ENCODE results near the gene PABPN1L. TPM values are rescaled to one million over a fixed set of nuclear protein-coding genes. Genes with fewer than 3 reads are reported as not detected.
"Not testable (repeated sequence)": the region's sequence is repeated elsewhere in the genome, so short reads cannot be mapped to it uniquely, and the experiment has no call there.

The PABPN1L gene
- polyA plus RNA-seq, 3 donors, result 0.07 to 0.09 TPM; not detected in 1

- WGBS, 3 donors, result 66 to 75% (median 70%) methylated on average over 20 to 21 of the region's 21 CpGs
- no peak overlapping the region for H3K27ac ChIP-seq (ENCODE audit: low read depth, low read length)
Observed at GRCh38 chr16:88904676-88905365, 38.4 kb upstream of the PABPN1L start.

GRCh38 chr16:88903267-88903666 is 36.8 kb upstream of the PABPN1L start:
- WGBS, 3 donors, result 70 to 80% (median 71%) methylated on average over 14 of the region's 14 CpGs
- no peak overlapping the region for H3K27ac ChIP-seq (ENCODE audit: low read depth, low read length)

DNA sequence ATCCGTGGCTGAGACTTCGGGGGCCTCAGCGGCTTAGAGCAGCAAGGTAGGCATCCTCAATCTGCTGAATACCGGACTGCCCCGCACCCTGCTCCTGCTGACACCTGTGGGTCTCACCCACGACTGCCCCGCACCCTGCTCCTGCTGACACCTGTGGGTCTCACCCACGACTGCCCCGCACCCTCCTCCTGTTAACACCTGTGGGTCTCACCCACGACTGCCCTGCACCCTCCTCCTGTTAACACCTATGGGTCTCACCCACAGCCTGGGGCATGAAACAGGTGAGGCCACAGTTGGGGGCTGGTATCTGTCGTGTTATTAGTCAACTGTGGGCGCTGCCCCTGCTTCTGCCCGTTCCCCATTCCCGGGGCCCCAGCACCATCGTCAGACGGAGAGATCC is 36.3 kb upstream of the PABPN1L start:
- H3K27ac ChIP-seq (ENCODE audit: low read depth, low read length), result no peak overlapping the region
- WGBS, 3 donors, result 75 to 87% (median 86%) methylated on average over 16 of the region's 16 CpGs

DNA sequence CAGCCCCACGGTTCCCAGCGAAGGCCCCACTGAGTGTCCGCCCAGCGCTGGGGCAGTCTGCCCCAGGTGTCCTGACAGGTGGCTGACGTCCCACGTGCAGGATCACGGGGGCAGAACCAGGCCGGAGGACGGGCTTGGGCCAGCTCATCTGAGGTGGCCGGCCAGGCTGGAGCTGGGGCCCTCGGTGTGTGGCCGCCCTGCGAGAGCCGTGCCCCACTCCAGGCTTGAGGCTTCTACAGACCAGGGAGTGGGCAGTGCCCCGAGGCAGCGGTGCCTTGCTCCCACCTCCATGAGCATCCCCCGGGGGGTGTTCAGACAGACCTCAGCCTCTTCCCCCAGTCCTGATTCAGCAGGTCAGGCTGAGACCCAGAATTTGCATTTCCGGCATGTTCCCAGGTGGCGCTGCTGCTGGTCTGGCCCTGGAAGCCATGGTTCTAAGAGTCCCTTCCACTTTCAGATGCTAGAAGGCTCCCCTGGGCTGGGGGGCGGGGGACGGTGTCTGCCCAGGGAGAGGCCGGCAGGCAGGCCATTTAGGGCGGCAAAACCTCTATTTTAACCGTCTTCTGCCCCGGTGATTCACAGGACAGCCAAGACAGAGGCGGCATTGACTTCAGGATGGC is 35.4 kb upstream of the PABPN1L start:
- H3K27ac ChIP-seq (ENCODE audit: low read depth, low read length), result no peak overlapping the region
- WGBS, 3 donors, result 79 to 88% (median 80%) methylated on average over 26 of the region's 26 CpGs

- WGBS, 3 donors, result 87 to 93% (median 88%) methylated on average over 12 of the region's 12 CpGs
- H3K27ac ChIP-seq (ENCODE audit: low read depth, low read length), result no peak overlapping the region
Observed at GRCh38 chr16:88900662-88901052, 34.2 kb upstream of the PABPN1L start.

GRCh38 chr16:88899901-88900661 is 33.6 kb upstream of the PABPN1L start:
- WGBS, 3 donors, result 87 to 89% (median 88%) methylated on average over 40 to 41 of the region's 41 CpGs
- no peak overlapping the region for H3K27ac ChIP-seq (ENCODE audit: low read depth, low read length)

DNA sequence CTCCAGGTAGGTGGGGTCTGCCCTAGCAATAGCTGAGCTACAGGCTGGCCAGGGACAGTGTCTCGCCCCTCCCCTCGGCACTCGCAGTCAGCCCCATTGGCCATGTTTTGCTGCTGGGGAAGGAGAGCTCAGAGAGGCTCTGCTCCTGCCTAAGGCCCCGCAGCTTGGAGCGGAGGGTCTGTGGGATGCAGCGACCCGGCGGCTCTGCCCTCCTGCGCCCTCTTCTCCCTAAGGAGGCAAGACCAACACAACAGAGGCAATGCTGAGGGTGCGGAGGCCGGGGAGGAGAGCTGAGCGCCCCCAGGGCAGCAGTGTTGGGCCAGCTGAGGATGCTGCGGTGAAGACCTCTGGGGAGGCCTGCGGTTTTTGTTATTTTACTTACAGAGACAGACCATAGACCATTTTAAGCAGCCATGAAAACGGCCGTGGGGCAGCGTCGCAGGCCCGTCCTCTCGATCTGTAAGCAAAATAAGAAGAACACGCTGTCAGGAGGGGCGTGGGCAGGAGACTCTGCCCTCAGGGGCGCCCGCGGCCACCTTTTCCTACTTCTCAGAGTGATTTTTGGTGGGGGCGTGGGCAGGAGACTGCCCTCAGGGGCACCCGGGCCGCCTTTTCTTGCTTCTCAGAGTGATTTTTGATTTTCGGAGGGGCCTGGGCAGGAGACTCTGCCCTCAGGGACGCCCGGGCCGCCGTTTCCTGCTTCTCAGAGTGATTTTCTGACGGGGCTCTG is 31.4 kb upstream of the PABPN1L start:
- H3K27ac ChIP-seq (ENCODE audit: low read depth, low read length), result no peak overlapping the region
- 88 to 93% (median 90%) methylated on average over 34 of the region's 34 CpGs for WGBS, 3 donors

DNA sequence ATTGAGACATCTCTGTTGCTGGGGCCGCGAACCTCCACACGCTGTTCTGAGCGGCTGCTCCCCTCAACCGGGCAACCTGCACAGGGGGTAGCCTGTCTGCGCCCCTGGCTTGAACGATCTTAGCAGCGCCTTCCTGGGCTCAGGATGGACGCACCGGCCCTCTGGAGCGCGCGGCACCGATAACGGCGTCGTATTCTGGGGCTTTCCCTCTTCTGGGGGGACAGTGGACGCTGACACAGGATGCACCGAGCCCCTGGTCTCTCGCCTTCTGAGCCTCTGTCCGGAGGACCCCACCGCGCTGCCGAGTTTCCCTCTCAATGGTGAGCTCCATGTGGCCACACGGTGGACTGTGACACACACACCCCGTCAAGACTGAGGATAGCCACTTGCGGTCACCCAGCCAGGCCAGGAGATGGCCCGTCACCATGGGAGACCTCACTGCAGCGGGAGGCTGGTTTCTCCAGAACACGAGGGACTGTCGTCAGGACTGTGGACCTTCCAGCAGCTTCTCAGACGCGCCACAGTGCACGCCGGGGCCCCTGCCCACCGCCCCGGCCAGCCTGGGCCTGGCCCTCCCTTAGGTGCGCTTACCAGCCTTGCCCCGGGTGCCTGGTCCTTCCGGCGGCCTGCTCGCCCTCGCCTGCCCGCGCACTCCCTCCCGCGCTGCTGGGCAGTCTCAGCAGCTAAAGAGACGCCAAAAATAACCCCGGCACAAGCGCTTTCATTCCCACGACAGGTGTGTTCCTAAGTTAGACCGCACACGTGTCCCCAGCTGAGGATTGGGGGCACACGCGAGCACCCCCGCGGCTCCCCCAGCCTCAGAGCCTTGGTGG is 30.0 kb upstream of the PABPN1L start:
- WGBS, 3 donors, result 90 to 92% (median 92%) methylated on average over 43 to 57 of the region's 57 CpGs
- no peak overlapping the region for H3K27ac ChIP-seq (ENCODE audit: low read depth, low read length)

- H3K27ac ChIP-seq (ENCODE audit: low read depth, low read length), result no peak overlapping the region
- WGBS, 3 donors, result 94 to 95% (median 94%) methylated on average over 22 of the region's 22 CpGs
Observed at GRCh38 chr16:88895335-88895734, 28.9 kb upstream of the PABPN1L start.

- no peak overlapping the region for H3K27ac ChIP-seq (ENCODE audit: low read depth, low read length)
- WGBS, 3 donors, result 75 to 89% (median 83%) methylated on average over 21 of the region's 21 CpGs
Observed at GRCh38 chr16:88894681-88895300, 28.3 kb upstream of the PABPN1L start.

GRCh38 chr16:88894266-88894665 is 27.8 kb upstream of the PABPN1L start:
- 81 to 97% (median 94%) methylated on average over 4 to 5 of the region's 6 CpGs for WGBS, 3 donors
- H3K27ac ChIP-seq (ENCODE audit: low read depth, low read length), result not testable (repeated sequence)

DNA sequence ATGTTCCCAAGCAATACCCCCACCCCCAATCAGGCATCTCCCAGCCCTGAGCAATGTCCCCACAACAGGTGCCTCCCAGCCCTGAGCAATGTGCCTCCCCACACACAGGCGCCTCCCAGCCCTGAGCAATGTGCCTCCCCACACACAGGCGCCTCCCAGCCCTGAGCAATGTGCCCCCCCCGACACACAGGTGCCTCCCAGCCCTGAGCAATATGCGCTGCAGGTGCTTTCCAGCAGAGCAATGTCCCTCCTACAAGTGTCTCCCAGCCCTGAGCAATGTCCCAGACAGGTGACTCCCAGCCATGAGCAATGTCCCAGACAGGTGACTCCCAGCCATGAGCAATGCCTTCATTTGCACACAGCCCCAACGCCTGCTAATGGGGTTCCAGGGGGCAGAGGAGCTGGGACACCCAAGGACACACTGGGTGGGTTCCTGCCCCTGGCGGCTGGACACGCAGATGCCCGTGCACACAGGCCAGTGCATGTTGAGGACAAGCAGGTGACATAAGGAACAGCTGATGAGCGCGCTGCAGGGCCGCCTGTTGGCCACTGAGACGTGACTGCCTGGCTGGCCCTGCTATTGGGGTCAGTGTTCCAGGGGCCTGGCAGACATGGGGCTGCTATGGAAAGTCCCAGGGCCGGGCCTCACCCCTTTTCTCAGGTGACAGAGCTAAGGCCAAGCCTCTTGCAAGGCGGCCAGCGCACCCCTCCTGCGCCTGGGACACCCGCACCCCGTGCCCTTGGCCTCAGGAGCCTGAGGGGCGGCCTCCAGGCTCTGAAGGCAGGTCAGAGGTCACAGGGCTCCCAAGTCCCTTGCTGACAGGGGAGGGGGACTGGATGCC is 26.9 kb upstream of the PABPN1L start:
- no peak overlapping the region for H3K27ac ChIP-seq (ENCODE audit: low read depth, low read length)
- WGBS, 3 donors, result 91 to 94% (median 92%) methylated on average over 19 of the region's 19 CpGs

DNA sequence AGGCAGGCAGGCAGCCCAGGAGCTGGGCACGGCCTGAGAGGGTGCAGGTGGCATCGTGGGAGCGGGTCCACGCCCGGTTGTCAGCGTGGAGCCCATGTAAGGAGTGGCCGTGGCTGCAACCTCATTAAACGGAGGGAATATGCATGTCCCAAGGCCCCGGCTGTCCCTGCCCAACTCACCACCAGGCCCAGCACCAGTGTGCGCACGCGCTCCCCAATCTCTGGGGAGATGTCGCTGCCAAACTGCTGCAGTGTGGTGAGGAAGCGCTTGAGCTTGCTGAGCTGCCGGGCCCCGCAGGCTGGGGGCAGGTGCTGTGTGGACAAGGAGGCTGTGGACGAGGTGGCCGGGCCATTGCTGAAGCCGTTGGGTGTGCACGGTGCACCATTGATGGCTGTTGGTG is 25.6 kb upstream of the PABPN1L start:
- H3K27ac ChIP-seq (ENCODE audit: low read depth, low read length), result no peak overlapping the region
- WGBS, 3 donors, result 85 to 91% (median 86%) methylated on average over 20 of the region's 20 CpGs

- WGBS, 3 donors, result 90 to 94% (median 92%) methylated on average over 15 to 16 of the region's 16 CpGs
- no peak overlapping the region for H3K27ac ChIP-seq (ENCODE audit: low read depth, low read length)
Observed at GRCh38 chr16:88891083-88891482, 24.6 kb upstream of the PABPN1L start.

GRCh38 chr16:88889702-88890352 is 23.4 kb upstream of the PABPN1L start:
- 93 to 94% (median 94%) methylated on average over 40 to 48 of the region's 48 CpGs for WGBS, 3 donors
- not testable (repeated sequence) for H3K27ac ChIP-seq (ENCODE audit: low read depth, low read length)
